Muscle layer of duodenum (tissue), 2 donors: ENCODE data around the gene ATP1A2.

Experiments used
- H3K27ac ChIP-seq: one replicate; pipeline ENCODE4 v1.7.0; 2013; ENCODE audit warnings: mild to moderate bottlenecking, low read length
- H3K27me3 ChIP-seq: one replicate; pipeline ENCODE4 v1.7.0; 2013; ENCODE audit warnings: low read depth, mild to moderate bottlenecking, control low read depth, low read length
- H3K36me3 ChIP-seq, 2 donors: one replicate each; pipeline ENCODE4 v1.7.0; 2013; ENCODE audit warnings: low read length in 2 of 2, control low read depth in 1 of 2, mild to moderate bottlenecking in 1 of 2; ENCODE audit not compliant: insufficient read depth in 2 of 2, control insufficient read depth in 1 of 2
- H3K4me1 ChIP-seq, 2 donors: one replicate each; pipeline ENCODE4 v1.7.0; 2013; ENCODE audit warnings: low read length in 2 of 2, mild to moderate bottlenecking in 2 of 2, control low read depth in 1 of 2, moderate library complexity in 1 of 2; ENCODE audit not compliant: insufficient read depth in 2 of 2, control insufficient read depth in 1 of 2
- H3K4me3 ChIP-seq, 2 donors: one replicate each; pipeline ENCODE4 v1.7.0; 2013; ENCODE audit warnings: low read length in 2 of 2, low read depth in 1 of 2, mild to moderate bottlenecking in 1 of 2
- H3K9me3 ChIP-seq, 2 donors: one replicate each; pipeline ENCODE4 v1.7.0; 2013; ENCODE audit warnings: low read length in 2 of 2, control low read depth in 1 of 2, mild to moderate bottlenecking in 1 of 2; ENCODE audit not compliant: control insufficient read depth in 1 of 2
- donor health status: healthy.

ATP1A2 gene

DNA sequence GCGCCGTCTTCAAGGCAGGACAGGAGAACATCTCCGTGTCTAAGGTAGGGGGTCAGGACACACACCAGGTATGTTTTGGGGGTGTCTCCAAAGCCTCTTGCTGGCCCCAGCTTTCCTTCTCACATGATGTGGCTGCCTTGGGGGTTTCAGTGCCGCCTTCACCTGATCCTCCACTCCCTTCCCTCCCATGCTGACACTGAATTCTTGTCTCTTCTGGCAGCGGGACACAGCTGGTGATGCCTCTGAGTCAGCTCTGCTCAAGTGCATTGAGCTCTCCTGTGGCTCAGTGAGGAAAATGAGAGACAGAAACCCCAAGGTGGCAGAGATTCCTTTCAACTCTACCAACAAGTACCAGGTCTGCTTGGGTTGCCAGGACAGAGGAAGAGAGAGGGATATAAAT is 13.5 kb downstream of the ATP1A2 start:
- H3K27me3 ChIP-seq, result no peaks in the 10 kb centered on the region
- peaks cover 0 to 23% of the 10 kb centered on the region in 2 donors for H3K4me1 ChIP-seq
- no peak overlapping the region for H3K4me3 ChIP-seq
- H3K27ac ChIP-seq, result no peak overlapping the region
- no peaks in the 10 kb centered on the region for H3K9me3 ChIP-seq
- H3K36me3 ChIP-seq, result peaks cover 0 to 44% of the 10 kb centered on the region in 2 donors

DNA sequence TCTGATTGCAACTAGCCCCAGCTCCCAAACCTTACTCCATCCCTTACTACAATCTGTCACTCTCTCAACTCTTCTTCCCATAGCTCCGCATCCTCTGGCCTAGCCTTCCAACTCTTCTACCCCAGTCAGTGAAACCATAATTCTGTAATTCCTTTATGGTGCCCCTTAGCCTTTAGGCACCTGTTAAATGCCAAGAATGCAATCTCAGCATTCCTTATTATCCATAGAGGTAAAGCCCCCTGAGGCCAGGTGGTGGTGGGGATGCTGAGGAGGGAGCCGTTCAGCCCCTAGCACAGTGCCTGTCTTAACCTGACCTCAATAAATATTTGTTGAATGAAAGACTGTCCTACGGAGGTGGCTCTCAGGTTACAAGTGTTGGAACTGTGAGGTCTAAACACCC is 14.0 kb downstream of the ATP1A2 start:
- H3K27ac ChIP-seq, result no peak overlapping the region
- peaks cover 0 to 18% of the 10 kb centered on the region in 2 donors for H3K4me1 ChIP-seq
- H3K36me3 ChIP-seq, result peaks cover 5 to 49% of the 10 kb centered on the region in 2 donors
- H3K27me3 ChIP-seq, result no peaks in the 10 kb centered on the region
- H3K9me3 ChIP-seq, result no peaks in the 10 kb centered on the region
- H3K4me3 ChIP-seq, result no peak overlapping the region

DNA sequence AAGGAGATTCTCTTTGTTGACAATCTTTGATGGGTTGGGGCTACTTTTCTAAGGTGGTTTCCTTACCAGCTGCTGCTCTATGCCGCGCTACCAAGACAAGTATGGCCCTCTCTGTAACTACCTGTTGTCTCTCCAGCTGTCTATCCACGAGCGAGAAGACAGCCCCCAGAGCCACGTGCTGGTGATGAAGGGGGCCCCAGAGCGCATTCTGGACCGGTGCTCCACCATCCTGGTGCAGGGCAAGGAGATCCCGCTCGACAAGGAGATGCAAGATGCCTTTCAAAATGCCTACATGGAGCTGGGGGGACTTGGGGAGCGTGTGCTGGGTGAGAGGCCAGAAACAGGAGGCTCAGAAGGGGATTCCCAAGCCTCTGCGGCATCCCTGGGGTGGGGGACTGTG is 14.4 kb downstream of the ATP1A2 start:
- H3K27ac ChIP-seq, result no peak overlapping the region

DNA sequence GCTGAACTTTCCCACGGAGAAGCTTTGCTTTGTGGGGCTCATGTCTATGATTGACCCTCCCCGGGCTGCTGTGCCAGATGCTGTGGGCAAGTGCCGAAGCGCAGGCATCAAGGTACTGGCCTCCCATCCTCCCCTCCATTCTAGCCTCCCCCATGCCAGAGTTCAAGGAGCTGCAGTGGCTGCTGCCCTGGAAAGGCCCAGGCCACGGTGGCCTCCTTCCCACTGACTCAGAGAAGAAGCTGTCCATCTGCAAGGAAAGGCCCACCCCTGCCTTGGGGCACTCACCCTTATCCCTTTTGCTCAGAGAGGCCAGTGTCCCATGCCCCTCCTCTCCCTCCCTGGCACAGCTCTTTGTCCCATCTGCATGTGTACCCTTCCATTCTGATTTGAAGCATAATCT is 14.9 kb downstream of the ATP1A2 start:
- no peak overlapping the region for H3K4me3 ChIP-seq
- H3K4me1 ChIP-seq, result peaks cover 0 to 13% of the 10 kb centered on the region in 2 donors
- H3K27me3 ChIP-seq, result no peaks in the 10 kb centered on the region
- peaks cover 8 to 57% of the 10 kb centered on the region in 2 donors for H3K36me3 ChIP-seq
- H3K27ac ChIP-seq, result no peak overlapping the region
- no peaks in the 10 kb centered on the region for H3K9me3 ChIP-seq

More for the DNA sequence above, 14.4 kb downstream of the ATP1A2 start:
- Histone ChIP-seq H3K27me3 (no peaks in the 10 kb centered on the region), H3K4me1 (peaks cover 0 to 14% of the 10 kb centered on the region in 2 donors), H3K36me3 (peaks cover 8 to 53% of the 10 kb centered on the region in 2 donors), H3K4me3 (no peak overlapping the region), H3K9me3 (no peaks in the 10 kb centered on the region)

DNA sequence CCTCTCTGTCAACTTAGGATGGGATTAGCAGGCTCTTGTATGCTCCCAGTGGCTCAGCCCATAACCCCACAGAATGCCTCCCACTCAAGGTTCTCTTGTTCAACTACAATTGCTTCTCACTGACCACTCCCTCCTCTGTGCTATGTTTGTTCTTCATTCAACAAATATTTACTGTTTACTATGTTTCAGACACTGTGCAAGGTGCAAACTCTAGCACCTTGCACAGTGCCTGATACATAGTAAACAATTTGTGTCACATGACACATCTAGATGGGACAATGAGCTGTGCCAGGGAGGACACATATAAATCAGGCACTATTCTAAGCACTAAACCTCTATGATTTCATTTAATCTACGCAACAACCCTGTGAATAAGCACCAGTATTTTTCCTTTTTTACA is 15.4 kb downstream of the ATP1A2 start:
- Histone ChIP-seq H3K4me1 (peaks cover 0 to 13% of the 10 kb centered on the region in 2 donors), H3K9me3 (no peaks in the 10 kb centered on the region)

DNA sequence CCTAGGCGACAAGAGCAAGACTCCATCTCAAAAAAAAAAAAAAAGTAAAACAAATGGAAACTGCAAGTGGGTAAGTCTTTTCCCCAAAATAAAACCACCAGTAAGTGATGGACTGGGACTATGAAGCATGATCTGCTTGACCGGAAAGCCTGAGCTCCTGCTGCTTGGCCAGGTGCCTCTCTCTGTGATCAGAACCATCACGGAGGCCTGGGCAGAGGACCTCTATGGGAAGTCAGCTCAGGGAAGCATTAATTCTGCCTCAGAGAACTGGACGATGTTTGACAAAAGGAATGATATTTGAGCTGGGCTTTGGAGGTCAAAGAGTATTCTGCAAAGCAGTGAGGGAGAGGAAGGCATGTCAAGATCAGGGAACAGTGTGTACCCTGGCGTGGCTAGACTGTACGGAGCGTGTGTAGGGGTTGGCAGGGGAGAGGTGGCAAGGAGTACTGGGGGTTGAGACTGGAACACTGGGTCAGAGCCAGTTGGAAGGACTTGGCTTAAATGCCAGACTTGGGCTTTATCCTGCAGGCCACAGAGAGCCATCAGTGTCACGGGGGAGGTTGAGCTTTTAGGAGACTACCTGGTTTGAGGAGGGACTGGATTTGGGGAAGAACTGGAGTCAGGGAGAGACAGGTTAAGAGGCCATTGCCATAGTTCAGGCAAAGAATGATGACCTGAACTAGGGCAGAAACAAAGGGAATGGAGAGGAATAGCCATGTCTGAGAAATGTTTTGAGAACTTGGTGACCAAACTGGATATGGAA is 16.4 kb downstream of the ATP1A2 start:
- Histone ChIP-seq H3K9me3 (no peaks in the 10 kb centered on the region), H3K27me3 (no peaks in the 10 kb centered on the region), H3K4me1 (peaks cover 0 to 12% of the 10 kb centered on the region in 2 donors), H3K27ac (no peak overlapping the region), H3K36me3 (peaks cover 8 to 58% of the 10 kb centered on the region in 2 donors), H3K4me3 (no peak overlapping the region)

More for the DNA sequence above, 15.4 kb downstream of the ATP1A2 start:
- H3K4me3 ChIP-seq, result no peak overlapping the region
- no peaks in the 10 kb centered on the region for H3K27me3 ChIP-seq
- no peak overlapping the region for H3K27ac ChIP-seq
- peaks cover 8 to 56% of the 10 kb centered on the region in 2 donors for H3K36me3 ChIP-seq

DNA sequence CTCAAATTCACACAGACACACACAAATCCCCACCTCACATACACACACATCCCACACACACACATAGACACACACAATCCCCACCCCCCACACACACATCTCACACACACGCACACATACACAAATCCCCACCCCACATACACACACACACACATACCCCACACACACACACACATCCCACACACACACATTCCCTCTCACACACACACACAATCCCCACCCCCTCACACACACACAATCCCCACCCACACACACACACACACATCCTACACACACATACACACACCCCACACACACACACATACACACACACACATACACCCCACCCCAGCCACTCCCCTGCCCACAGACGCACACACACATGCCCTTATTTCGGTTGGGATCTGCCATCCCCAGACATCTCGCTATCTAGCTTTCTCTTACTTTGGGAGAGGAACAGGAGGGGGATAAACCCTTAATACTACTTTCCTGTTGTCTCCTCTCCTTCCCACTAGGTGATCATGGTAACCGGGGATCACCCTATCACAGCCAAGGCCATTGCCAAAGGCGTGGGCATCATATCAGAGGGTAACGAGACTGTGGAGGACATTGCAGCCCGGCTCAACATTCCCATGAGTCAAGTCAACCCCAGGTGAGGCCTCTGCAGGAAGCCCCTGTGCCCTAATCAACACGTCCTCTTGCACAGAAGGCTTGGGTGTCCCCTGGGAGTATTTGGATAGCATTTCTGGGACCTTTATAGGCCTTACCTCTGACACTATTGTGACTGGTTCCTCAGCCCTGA is 18.6 kb downstream of the ATP1A2 start:
- Histone ChIP-seq H3K4me3 (no peak overlapping the region), H3K36me3 (peaks cover 8 to 56% of the 10 kb centered on the region in 2 donors), H3K27ac (no peak overlapping the region), H3K9me3 (no peaks in the 10 kb centered on the region), H3K4me1 (no peaks in the 10 kb centered on the region), H3K27me3 (no peaks in the 10 kb centered on the region)

DNA sequence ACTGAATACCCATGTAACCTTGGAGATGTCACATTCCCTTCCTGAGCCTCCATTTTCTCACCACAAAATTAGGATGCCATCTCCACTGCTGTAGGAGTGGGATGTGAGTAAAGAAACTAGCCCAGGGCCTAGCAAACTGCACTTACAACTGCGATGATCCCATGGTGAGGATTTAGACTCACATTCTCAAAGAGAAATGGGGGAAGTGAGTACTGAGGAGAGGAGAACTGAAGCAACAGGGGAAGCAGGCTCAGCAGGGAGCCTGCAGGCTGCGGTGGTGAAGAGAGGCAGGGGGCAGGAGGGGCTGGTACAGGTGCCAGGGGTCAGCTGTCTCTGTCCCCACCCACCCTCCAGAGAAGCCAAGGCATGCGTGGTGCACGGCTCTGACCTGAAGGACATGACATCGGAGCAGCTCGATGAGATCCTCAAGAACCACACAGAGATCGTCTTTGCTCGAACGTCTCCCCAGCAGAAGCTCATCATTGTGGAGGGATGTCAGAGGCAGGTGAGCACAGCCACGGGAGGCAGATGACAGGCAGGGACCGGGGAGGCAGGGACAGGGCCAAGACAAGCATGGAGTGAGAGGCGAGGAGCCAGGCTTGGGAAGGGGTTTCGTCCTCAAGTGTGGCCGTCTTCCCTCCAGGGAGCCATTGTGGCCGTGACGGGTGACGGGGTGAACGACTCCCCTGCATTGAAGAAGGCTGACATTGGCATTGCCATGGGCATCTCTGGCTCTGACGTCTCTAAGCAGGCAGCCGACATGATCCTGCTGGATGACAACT is 19.4 kb downstream of the ATP1A2 start:
- no peak overlapping the region for H3K4me3 ChIP-seq
- H3K27me3 ChIP-seq, result no peaks in the 10 kb centered on the region
- peaks cover 8 to 57% of the 10 kb centered on the region in 2 donors for H3K36me3 ChIP-seq
- no peak overlapping the region for H3K27ac ChIP-seq
- no peaks in the 10 kb centered on the region for H3K9me3 ChIP-seq
- H3K4me1 ChIP-seq, result no peaks in the 10 kb centered on the region

DNA sequence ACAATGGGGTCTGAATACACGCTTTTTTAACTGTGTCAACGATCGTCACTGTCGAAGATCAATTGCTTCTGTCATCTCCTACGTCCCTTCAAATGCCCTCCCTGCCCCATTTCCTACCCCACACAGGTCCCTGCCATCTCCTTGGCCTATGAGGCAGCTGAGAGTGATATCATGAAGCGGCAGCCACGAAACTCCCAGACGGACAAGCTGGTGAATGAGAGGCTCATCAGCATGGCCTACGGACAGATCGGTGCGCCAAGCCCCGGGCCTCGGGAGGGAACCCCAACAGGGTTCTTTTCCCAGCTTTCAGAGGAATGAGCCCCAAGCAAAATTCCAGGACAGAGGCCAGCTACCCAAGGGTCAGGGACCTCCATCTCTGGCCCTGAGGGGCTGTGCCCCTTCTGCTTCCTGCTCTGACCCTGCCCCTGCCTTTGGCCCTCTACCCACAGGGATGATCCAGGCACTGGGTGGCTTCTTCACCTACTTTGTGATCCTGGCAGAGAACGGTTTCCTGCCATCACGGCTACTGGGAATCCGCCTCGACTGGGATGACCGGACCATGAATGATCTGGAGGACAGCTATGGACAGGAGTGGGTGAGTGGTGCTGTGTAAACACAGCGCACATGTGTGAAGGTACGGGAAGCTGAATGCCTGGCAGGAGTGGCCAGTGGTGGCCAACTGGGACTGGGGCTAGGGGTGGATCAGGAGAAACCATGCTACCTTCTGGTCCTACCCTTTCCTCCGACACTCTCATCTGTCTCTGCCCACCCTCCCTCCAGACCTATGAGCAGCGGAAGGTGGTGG is 20.8 kb downstream of the ATP1A2 start:
- H3K4me1 ChIP-seq, result no peaks in the 10 kb centered on the region
- H3K27me3 ChIP-seq, result no peaks in the 10 kb centered on the region
- H3K4me3 ChIP-seq, result no peak overlapping the region
- no peak overlapping the region for H3K27ac ChIP-seq
- no peaks in the 10 kb centered on the region for H3K9me3 ChIP-seq
- H3K36me3 ChIP-seq, result peaks cover 8 to 56% of the 10 kb centered on the region in 2 donors

DNA sequence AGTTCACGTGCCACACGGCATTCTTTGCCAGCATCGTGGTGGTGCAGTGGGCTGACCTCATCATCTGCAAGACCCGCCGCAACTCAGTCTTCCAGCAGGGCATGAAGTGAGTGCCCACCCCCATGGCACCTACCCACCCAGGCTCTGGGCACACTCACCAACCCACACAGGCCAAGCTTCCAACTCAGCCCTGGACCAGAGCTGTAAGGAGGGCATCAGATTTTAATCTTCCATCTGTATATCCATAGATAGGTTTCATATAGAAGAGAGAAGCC is 21.3 kb downstream of the ATP1A2 start:
- no peaks in the 10 kb centered on the region for H3K4me1 ChIP-seq
- H3K4me3 ChIP-seq, result no peak overlapping the region
- no peaks in the 10 kb centered on the region for H3K9me3 ChIP-seq
- no peaks in the 10 kb centered on the region for H3K27me3 ChIP-seq
- no peak overlapping the region for H3K27ac ChIP-seq
- peaks cover 8 to 56% of the 10 kb centered on the region in 2 donors for H3K36me3 ChIP-seq
